TTC549 (cell line): ENCODE results near the gene TTLL1.
"Not testable (repeated sequence)": the region's sequence is repeated elsewhere in the genome, so short reads cannot be mapped to it uniquely, and the experiment has no call there.

Experiments
- FAIRE-seq: peaks from 2 replicates; lab custom pipeline; 2012; peaks lifted over from hg19 to GRCh38; lab: Jason Lieb, UNC

Gene TTLL1

DNA sequence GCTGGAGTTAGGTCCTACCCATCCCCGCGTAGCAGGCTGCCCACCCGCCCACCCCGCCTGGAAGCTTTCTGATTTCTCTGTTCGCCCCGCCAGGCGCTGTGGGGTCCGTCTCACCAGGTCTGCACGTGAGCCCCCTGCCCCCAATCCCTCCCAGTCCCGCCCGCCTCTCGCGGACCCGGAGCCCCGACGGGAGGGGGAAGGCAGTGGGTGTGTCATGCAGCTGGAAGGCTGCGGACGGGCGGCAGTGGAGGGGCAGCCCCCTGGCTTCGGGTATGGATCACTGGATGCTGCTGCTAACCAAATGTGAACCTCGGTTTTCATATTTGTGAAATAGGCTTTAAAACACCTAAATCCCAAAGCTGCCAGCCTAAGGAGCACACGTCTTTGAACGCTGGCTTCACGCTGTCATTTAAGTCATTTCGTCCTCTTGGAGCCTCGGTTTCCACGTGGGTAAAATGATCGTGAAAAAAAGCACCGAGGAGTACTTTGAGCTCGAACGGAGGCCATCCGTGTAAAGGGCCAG lies 20.8 kb upstream of the TTLL1 start:
- no peak for FAIRE-seq

DNA sequence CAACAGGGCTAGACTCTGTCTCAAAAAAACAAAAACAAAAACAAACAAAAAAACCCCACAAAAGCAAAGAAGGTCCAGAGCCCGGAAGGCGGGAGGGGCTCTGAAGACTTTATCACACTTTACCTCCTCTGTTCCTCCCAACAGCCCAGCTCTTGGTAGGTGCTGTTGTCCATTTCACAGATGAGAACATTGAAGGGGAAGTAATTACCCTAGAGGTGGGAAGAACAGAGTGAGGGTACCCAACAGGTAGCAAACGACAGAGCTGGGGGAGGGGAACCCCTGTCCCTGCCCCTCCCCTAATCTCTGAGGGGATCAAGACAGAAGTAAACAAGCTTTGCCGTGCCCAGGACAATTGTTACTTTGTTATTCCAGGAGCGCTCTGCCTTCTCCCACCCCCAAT lies 20.3 kb upstream of the TTLL1 start:
- no peak for FAIRE-seq

DNA sequence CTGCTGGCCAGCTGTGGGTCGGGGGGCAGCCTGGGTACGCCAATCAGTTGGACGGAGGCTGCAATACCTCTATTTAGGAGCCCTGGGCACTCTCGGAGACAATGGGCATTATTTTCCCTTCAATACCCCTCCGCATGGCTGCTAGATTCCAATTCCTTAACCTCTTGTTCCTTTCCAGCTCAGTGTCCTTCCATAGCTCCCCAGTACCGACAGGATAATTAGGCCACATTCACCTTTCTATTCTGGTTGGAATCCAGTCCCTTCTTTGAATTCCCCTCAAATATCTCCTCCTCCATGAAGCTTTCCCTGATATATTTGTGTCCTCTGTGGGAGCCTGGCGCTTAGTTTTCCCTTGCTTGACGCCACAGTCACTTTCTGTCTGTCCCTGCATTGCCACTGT lies 17.1 kb upstream of the TTLL1 start:
- no peak for FAIRE-seq

DNA sequence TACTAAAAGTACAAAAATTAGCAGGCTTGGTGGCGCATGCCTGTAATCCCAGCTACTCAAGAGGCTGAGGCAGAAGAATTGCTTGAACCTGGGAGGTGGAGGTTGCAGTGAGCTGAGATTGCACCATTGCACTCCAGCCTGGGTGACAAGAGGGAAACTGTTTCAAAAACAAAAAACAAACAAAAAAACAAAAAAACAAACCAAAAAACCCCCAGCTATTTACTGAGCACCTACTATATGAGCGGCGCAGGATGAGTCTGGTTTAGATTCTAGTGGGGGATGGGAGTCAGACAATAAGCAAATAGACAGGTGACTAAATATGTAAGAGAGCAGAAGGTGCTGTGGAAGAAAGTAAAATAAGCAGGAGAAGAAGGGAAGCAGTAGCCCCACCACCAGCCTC lies 15.8 kb upstream of the TTLL1 start:
- FAIRE-seq, result not testable (repeated sequence)

DNA sequence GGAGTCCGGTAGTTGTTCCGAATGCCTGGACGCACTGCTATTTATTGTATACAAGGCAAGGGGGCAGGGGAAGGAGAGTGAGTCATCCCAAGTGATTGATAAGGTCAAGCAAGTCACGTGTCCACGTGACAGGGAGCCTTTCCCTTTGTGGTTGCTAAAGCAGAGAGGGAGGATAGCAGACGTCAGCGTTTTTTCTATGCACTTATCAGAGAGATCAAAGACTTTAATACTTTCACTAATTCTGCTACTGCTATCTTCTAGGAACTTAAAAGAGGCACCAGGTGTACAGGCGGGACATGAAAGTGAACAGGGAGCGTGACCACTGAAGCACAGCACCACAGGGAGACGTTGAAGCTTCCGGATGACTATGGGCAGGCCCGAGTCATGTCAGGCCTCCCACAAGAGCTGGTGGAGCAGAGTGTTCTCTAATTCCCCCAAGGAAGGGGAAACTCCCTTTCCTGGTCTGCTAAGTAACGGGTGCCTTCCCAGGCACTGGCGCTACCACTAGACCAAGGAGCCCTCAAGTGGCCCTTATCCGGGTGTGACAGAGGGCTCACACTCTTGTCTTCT lies 14.9 kb upstream of the TTLL1 start:
- not testable (repeated sequence) for FAIRE-seq

DNA sequence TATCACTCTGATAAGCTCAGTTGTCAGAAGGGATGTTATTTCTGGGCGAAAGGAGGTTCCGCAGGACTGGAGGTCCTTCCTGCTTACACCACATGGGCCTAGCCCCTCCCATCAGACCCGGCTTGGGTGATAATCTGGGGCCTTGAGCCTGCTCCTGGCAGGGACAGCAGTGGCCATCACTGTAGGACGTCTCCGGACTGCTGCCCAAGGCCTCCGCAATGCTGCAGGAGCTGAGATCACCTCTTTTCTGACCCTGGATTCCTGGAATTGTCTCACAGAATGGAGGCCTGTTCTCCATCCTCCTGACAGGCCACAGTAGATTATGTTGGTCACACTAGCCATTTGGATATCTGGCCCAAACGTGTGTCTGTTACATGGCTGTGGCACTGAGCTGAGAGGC lies 12.1 kb upstream of the TTLL1 start:
- FAIRE-seq, result no peak

DNA sequence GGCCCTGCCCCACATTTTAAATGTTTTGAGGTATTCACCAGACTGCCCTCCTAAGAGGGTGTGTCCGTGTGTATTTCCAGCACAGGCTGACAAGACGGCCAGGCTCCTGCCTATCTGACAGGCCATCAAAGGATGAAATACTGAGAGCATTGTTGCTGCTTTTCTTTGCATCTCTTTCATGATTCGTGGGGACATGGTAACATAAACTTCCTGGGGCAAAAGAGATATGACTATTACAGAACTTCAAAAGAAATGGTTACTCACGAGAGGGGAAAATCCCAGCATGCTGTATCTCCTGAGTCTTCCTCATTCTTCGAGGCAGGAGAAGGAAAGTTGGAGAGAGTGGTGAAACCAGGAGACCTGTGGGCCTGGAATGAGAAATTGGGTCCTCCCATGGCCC lies 11.0 kb upstream of the TTLL1 start:
- FAIRE-seq, result no peak

DNA sequence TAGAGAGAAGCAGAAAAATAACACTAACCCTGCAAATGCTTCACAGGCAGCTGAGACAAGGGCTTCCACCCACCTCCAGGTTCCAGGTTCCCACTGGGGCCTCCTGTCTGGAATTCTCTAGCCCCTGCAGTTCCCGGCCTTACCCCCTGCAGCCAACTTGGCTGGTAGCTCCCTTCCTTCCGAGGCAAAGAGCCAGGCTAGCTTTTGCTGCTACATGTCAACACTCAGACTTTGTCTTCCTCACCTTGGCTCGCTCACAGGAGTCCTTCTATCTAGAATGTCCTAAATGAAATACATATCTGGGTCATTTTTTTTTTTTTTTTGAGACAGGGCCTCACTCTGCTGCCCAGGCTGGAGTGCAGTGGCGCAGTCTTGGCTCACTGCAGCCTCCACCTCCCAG lies 9.9 kb upstream of the TTLL1 start:
- FAIRE-seq, result no peak

DNA sequence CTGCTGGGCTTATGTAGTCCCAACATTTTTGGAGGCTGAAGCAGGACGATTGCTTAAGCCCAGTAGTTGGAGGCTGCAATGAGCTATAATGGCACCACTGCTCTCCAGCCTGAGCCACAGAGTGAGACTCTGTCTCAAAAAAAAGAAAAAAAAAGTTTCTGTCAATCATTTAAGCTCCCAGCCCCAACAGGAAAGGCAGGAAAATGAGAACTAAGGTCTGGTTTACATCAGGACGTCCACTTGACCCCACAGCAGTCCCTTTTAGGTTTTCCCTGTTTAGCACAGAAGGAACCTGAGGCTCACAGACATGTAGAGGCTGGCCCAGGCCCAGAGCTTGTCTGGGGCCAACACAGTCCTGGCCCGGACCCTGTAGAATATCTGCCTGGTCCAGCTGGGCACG lies 9.2 kb upstream of the TTLL1 start:
- no peak for FAIRE-seq

DNA sequence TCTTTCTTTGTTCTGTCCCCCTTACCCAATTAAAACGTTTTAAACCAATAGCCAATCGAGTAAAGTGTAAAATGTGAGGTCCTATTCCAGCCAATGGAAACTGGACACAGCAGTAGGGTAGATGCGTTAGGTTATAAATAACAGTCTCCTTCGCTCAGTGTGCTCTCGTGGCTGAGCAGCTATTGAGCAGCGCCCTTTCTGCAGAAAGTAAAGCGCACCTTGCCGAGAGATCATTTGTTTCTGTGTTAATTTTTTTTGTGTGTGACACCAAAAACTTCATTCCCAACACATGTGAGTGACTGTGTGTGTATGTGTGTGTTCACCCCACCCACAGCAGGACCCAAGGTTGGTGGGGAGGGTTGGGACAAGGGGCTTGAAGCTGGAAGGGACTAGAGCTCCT lies 7.2 kb upstream of the TTLL1 start:
- no peak for FAIRE-seq

DNA sequence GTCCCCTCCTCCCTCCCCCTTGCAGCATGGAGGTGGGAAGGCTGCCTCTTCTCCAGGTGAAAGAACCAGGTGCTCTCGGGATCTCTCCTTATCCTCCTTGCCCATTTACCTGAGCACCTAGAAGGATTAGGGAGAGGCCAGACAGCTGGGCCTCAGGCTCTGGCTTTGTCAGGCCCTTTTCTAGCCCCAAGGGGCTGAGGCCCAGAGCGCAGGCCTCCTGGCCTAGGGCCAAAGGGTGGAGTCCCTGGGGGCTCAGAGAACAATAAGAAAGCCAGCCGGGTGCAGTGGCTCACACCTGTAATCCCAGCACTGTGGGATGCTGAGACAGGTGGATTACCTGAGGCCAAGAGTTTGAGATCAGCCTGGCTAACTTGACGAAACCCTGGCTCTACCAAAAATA lies 5.4 kb upstream of the TTLL1 start:
- FAIRE-seq, result no peak

DNA sequence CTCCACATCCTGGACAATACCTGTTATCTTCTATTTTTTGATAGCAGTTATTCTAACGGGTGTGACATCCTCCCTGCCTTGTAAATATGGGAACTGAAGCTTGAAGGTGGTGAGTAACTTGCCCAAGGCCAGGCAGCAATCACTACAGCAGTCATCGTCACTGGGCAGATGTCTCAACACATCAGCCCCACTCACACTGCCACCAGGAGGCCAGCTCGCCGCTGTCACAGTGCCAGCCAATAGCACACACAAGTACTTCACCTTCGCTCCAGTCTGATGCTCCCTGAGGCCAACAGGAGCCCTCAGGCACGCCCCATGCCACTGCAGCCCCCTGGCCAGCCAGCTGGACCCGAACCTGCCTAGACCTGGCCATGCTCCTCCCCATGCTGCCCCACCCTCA lies 4.9 kb upstream of the TTLL1 start:
- no peak for FAIRE-seq

DNA sequence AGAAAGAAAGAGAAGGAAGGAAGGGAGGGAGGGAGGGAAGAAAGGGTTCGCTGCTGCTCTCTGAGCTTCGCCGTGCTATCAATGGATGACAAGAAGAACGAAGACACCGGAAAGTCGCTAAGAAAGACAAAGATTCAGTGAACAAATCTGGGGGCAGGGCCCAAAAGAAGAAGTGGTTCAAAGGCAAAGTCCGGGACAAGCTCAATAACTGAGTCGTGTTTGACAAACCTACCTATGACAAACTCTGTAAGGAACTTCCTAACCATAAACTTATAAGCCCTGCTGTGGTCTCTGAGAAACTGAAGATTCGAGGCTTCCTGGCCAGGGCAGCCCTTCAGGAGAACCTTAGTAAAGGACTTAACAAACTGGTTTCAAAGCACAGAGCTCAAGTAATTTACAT lies 2.9 kb upstream of the TTLL1 start:
- FAIRE-seq, result no peak

DNA sequence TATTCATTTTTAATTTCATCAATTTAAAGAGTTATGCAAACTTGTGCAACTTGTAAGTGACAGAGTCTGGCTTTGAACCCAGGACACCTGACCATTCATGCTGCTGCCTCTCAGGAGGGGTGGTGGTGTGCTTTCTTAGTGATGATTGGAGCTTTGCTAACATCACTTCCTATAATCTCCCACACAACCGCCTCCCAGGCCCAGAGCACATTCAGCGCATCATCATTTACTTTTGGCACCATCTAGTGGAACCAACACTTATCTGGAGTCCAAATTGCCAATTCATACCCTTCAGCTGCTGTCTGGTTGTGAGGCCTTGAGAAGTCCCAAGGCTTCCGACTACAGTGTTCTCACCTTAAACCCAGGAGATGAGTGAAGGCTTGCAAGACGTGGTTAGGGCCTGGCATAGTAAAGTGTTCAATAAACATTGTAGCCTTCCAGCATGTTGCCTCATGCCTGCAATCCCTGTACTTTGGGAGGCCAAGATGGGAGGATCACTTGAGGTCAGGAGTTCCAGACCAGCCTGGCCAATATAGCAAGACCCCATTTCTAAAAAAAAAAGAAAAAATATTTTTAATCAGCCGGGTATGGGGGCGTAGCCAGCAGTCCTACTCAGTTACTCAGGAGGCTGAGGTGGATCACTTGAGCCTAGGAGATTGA lies 1.1 kb upstream of the TTLL1 start:
- FAIRE-seq, result peak; percentile 81

DNA sequence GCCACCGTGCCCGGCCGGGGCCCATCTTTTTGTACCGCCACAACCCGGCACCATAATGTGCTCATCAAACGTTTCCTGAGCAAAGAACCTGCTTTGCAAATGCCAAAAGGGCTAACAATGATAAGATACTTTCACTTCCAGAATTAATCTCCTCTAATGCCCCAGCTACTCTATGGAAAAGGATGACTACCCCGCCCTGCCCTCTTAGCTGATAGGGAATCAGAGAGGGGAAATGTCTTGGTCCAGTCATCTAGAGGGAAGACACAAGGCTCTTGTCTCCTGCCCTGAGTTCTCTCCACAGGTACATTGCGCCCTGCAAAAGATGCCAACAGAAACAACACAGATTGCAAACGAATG lies 586 bp downstream of the TTLL1 start:
- no peak for FAIRE-seq

DNA sequence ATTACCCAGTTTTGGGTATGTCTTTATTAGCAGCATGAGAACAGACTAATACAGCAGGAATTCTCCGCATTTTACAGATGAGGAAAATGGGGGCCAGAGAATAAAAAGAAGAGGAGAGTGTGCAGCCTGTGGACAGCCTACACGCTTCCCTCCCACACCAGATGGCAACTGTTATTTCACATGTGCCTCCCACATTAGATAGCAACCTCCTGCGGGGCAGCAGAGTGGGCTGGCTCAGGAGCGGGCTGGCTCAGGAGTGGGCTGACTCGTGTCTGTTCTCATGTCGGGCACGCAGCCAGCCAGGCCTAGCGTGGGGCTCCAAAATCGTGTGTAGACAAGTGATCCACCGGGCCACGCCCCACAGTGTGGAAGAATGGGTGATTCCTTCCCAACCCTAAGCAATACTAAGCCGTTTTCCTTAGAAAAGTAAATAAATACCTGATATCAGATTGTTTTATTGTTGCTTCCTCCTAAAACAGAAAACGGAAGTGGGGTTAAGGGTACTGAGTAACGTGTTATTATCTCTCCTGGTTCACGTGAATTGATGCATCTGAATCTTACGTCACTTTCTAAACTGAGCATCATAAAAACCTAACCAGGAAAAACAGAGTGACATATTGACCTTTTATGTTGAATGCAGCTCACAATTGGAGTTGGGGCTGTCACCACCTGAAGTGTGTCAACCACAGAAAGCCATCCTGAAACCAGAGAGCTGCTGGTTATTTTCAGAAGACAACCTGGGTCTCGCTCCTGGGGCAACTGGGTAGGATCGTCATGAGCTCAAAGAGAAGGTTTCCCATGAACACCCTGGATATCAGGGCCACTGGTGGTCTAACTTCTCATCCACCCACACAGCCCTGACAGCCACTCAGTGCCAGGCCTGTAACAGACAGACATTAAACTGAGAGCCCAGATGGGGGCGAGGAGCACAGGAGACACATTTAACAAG lies 3.3 kb downstream of the TTLL1 start:
- no peak for FAIRE-seq

DNA sequence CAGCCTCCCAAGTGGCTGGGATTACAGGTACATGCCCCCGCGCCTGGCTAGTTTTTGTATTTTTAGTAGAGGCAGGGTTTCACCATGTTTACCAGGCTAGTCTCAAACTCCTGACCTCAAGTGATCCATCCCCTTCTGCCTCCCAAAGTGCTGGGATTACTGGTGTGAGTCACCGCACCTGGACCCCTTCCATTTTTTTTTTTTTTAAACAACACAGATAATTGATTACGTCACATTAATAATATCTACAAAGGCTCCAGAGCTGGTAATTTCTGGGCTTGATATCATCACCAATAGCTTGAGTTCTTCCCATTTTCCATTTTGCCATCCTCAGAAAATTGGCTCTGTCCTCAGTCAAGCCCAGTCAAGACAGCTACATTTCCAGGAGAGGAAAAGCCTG lies 7.2 kb downstream of the TTLL1 start:
- FAIRE-seq, result no peak

DNA sequence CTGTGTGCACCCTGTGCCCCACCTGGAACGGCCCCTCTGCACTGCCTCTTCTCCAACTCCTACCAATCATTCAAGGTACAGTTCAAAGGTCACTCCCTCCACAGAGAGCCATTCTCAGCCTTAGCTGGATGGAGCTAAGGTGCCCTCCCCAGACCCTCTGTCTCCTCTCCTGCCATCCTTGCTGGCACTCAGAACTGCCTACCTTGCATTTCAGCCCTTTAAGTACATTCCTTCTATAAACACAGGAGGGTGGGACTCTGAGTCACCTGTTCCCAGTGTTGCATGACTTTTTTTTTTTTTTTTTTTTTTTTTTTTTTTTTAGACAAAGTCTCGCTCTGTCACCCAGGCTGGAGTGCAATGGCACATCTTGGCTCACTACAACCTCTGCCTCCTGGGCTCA lies 8.6 kb downstream of the TTLL1 start:
- FAIRE-seq, result no peak

DNA sequence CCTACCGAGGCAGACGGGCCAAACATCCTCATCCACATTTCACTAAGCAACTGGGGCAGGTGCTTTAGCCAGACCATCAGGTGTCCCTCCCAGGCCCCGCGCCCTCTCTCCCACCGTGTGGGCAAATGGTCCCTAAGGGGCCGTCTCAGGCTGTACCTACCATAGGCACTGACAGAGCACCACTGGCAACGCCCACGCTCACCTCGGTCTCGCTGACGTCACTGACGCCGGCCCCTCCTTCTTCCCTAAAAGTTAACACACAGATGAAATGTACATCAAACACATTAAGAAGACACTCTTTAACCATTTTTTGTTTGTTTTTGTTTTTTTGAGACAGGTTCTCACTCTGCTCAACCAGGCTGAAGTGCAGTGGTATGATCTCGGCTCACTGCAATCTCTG lies 9.4 kb downstream of the TTLL1 start:
- FAIRE-seq, result no peak

DNA sequence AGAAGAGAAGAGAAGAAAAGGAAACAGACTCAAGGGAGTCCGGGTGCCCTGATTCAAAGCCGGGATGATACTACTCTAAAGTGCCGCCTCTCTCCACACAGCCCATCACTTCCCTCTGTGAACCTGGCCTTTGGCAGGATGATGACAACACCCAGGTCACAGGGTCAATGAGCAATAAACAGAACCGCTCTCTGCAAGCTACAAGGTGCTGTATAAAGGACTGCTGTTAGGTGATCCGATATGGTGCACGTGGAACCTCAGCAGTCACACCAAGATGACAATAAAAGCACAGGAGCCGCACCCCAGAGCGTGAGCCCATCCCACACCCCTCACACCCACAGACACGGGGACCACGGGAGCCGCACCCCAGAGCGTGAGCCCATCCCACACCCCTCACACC lies 10.7 kb downstream of the TTLL1 start:
- FAIRE-seq, result no peak

DNA sequence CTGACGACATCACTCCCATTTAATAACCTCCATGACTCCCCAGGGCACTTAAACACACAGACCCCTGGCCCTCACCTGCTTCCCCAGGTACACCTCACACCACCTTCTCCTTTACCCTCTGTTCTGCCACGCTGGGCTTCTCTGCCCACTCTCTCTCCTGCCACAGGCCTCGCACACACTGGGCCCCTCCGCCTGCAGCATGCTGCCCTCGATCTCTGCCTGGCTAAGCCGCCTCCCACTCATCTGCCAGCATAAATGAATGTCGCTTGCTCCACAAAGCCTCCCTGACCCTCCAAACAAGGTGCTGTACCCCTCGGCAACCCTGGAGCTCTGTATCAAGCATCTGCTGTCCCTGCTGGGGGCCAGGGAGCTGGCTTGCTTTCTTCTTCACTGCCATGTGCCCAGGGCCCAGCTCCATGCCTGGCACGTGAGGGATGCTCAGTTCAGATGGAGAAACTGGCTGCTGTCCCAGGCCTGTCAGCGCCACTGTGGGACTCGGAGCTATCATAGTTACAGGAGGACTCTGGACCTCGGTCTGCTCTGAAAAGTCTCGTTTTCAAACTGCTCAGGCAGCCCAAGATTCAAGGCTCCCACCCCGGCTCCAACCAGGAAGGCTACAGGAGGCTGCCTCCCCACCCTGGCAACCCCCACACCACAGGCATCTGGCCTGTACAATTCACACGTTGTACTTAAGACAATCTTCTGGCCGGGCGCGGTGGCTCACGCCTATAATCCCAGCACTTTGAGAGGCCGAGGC lies 11.9 kb downstream of the TTLL1 start:
- FAIRE-seq, result no peak

DNA sequence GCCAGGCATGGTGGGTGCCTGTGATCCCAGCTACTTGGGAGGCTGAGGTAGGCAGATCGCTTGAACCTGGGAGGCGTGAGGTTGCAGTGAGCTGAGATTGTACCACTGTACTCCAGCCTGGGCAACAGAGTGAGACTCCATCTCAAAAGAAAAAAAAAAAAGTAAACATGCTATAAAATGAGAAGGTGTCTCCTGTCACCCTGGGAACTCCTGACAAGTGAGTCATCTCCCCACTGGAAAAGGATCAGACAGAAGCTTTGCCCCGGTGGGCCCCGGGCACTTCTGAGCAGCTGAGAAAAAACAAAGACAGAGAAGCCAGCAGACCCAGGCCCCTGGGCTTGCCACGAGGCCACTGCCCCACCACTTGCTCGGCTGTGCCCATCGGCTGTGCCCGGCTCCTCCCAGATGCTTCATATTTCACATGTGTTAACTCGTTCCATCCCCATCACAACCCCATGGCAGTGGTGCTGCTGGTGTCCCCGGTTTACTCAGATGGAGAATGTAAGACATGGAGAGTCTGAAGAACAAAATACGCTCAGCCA lies 22.3 kb downstream of the TTLL1 start:
- FAIRE-seq, result no peak
